ENCODE results near the gene CBX8. TPM values are rescaled to one million over a fixed set of nuclear protein-coding genes. Genes with fewer than 3 reads are reported as not detected.

The CBX8 gene
- total and polyA plus RNA-seq, 2 of the 13 experiments (the other 11 are each of a cell fraction or from before 2014, with no cell fraction given), result 0.34 to 12.6 TPM

DNA sequence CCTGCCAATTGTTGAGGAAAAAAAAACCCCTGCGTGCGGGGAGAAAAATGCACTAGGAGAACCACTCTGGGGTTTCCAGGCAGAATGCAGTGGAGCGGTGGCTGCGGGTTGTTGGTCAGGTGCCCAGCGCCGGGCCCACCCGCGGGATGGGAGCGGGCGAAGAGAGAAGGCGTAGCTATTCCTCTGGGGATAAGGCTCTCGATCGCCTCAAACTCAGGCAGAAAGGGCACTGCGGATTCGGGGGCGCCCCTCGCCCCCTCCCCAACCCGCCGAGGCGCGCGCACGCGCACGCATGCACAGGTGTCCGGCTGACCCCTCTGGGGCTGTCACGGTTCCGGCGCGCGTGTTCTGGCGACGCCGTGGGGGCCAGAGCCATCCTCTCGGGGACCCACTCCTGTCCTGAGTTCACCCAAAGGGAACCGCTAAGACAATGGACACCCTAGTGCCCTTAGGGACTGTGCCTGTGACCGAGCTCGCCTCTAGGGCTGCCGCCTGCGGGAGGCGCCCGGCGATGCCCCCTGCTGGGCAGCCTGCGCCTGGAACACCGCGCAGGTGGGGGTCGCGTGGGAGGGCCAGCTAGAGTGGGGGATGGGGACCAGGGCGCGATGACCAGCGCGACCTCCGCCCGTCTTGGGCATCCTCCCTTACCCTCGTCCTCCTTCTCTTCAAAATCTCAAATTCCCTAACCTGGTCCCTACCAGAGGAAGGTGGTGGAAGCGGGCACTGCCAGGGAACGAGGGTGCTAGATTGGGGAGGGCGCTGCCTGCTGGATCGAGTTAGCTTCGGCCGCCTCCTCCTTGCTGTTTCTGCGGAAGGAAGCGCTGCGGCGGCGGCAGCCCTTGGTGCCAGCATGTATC, 14.4 kb upstream of the CBX8 start (continued):
- TF ChIP-seq PAWR (CRISPR knock-in tag; IDR thresholded peaks at IDR 0.05; ENCODE audit: borderline replicate concordance) (no peak), CAMTA2 (CRISPR knock-in tag; IDR thresholded peaks at IDR 0.05; ENCODE audit: borderline replicate concordance) (no peak; the same call in 1 of the 2 replicates), ZEB1 (IDR thresholded peaks at IDR 0.05; ENCODE audit: insufficient replicate concordance, low read depth) (no peak), ZNF629 (CRISPR knock-in tag; conservative IDR thresholded peaks at IDR 0.05) (no peak), ZNF841 (CRISPR knock-in tag; IDR thresholded peaks at IDR 0.05; ENCODE audit: borderline replicate concordance) (no peak), MAZ (IDR thresholded peaks at IDR 0.05; ENCODE audit: borderline replicate concordance, low read depth, low read length) (peak; percentile 98), MAZ (CRISPR knock-in tag; IDR thresholded peaks at IDR 0.05; ENCODE audit: low read depth) (peak; percentile 92), RCOR2 (CRISPR knock-in tag; IDR thresholded peaks at IDR 0.05) (no peak), SALL1 (CRISPR knock-in tag; IDR thresholded peaks at IDR 0.05) (peak; percentile 88), ZNF501 (CRISPR knock-in tag; IDR thresholded peaks at IDR 0.05) (peak; percentile 86), FOXK1 (CRISPR knock-in tag; IDR thresholded peaks at IDR 0.05; ENCODE audit: borderline replicate concordance, low read depth) (no peak; the same call in 1 of the 2 replicates), PLRG1 (conservative IDR thresholded peaks at IDR 0.05) (no peak), SATB2 (CRISPR knock-in tag; IDR thresholded peaks at IDR 0.05) (no peak), FOXO1 (CRISPR knock-in tag; IDR thresholded peaks at IDR 0.05) (peak; percentile 11; the same call in 1 of the 2 replicates), ZKSCAN1 (IDR thresholded peaks at IDR 0.05; ENCODE audit: low read length) (no peak), NFKB2 (CRISPR knock-in tag; IDR thresholded peaks at IDR 0.05; ENCODE audit: borderline replicate concordance) (peak; percentile 78; the same call in 1 of the 2 replicates), ZNF207 (IDR thresholded peaks at IDR 0.05; ENCODE audit: borderline replicate concordance) (no peak)
- TF ChIP-seq, protein P1, sequence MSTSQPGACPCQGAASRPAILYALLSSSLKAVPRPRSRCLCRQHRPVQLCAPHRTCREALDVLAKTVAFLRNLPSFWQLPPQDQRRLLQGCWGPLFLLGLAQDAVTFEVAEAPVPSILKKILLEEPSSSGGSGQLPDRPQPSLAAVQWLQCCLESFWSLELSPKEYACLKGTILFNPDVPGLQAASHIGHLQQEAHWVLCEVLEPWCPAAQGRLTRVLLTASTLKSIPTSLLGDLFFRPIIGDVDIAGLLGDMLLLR (CRISPR knock-in tag; IDR thresholded peaks at IDR 0.05), result peak; percentile 27; the same call in 1 of the 2 replicates
- TF ChIP-seq, protein P2, sequence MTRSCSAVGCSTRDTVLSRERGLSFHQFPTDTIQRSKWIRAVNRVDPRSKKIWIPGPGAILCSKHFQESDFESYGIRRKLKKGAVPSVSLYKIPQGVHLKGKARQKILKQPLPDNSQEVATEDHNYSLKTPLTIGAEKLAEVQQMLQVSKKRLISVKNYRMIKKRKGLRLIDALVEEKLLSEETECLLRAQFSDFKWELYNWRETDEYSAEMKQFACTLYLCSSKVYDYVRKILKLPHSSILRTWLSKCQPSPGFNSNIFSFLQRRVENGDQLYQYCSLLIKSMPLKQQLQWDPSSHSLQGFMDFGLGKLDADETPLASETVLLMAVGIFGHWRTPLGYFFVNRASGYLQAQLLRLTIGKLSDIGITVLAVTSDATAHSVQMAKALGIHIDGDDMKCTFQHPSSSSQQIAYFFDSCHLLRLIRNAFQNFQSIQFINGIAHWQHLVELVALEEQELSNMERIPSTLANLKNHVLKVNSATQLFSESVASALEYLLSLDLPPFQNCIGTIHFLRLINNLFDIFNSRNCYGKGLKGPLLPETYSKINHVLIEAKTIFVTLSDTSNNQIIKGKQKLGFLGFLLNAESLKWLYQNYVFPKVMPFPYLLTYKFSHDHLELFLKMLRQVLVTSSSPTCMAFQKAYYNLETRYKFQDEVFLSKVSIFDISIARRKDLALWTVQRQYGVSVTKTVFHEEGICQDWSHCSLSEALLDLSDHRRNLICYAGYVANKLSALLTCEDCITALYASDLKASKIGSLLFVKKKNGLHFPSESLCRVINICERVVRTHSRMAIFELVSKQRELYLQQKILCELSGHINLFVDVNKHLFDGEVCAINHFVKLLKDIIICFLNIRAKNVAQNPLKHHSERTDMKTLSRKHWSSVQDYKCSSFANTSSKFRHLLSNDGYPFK (CRISPR knock-in tag; IDR thresholded peaks at IDR 0.05; ENCODE audit: borderline replicate concordance), result peak; percentile 39; the same call in 1 of the 2 replicates
- TF ChIP-seq, protein P3, sequence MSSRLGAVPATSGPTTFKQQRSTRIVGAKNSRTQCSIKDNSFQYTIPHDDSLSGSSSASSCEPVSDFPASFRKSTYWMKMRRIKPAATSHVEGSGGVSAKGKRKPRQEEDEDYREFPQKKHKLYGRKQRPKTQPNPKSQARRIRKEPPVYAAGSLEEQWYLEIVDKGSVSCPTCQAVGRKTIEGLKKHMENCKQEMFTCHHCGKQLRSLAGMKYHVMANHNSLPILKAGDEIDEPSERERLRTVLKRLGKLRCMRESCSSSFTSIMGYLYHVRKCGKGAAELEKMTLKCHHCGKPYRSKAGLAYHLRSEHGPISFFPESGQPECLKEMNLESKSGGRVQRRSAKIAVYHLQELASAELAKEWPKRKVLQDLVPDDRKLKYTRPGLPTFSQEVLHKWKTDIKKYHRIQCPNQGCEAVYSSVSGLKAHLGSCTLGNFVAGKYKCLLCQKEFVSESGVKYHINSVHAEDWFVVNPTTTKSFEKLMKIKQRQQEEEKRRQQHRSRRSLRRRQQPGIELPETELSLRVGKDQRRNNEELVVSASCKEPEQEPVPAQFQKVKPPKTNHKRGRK (CRISPR knock-in tag; IDR thresholded peaks at IDR 0.05), result no peak

Measured in HepG2 (cell line).